SK-N-SH treated with all-trans-retinoic acid at 6 μM for 48 hours (cell line): ENCODE data around the gene LRRK1.

Experiments used
- ARNTL ChIP-seq: fragments of 450-650 bp; formaldehyde crosslinking; IDR thresholded peaks from 2 replicates; pipeline ENCODE4 v1.5.0; 2020; ENCODE audit warnings: low read depth, mild to moderate bottlenecking, moderate library complexity, borderline replicate concordance
- ESRRG ChIP-seq: fragments of 250-450 bp; sonication (Bioruptor Pico); IDR thresholded peaks from 2 replicates; pipeline ENCODE4 v1.6.1; 2021; ENCODE audit warnings: mild to moderate bottlenecking
- GLIS3 ChIP-seq: fragments of 250-450 bp; sonication (Bioruptor Pico); IDR thresholded peaks from 2 replicates; pipeline ENCODE4 v1.5.0; 2020; ENCODE audit warnings: mild to moderate bottlenecking, moderate library complexity
- OSR1 ChIP-seq: fragments of 250-450 bp; sonication (Bioruptor Pico); IDR thresholded peaks from 2 replicates; pipeline ENCODE4 v1.8.0; 2022; ENCODE audit warnings: moderate library complexity, mild to moderate bottlenecking, inconsistent platforms
- PATZ1 ChIP-seq: fragments of 250-450 bp; sonication (Bioruptor Pico); IDR thresholded peaks from 2 replicates; pipeline ENCODE4 v1.8.0; 2020; ENCODE audit warnings: mild to moderate bottlenecking, moderate library complexity, borderline replicate concordance
- RARB ChIP-seq: fragments of 250-450 bp; sonication (Bioruptor Pico); IDR thresholded peaks from 2 replicates; pipeline ENCODE4 v1.8.0; 2021; ENCODE audit warnings: mild to moderate bottlenecking, moderate library complexity
- ZNF565 ChIP-seq: fragments of 450-650 bp; formaldehyde crosslinking; conservative IDR thresholded peaks from 2 replicates; pipeline ENCODE4 v1.5.0; 2020; ENCODE audit warnings: low read depth, mild to moderate bottlenecking, moderate library complexity
- ZNF70 ChIP-seq: fragments of 450-650 bp; formaldehyde crosslinking; IDR thresholded peaks from 2 replicates; pipeline ENCODE4 v1.5.0; 2020; ENCODE audit warnings: mild to moderate bottlenecking, moderate library complexity

DNA sequence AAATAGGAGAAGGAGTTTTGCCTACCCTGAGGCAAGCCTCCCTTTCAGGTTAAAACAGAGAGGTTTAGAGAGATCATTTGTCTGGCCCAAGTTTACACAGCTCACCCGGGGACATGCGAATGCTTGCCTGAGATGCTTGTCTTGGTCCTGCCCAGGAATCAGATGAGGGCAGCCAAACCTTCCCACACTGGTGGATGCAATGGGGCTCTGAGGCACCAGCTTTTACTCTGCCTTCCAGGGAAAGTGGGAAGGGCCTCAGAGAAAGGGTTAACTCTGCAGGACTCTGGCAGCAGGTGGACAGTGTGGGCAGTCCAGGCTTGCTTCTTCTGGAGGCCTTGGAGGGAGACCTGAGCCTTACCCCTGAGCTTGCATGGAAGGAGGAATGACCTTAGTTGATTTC, 90.0 kb downstream of the LRRK1 start:
- TF ChIP-seq ZNF565 (CRISPR knock-in tag) = no peak
- TF ChIP-seq ZNF70 (CRISPR knock-in tag) = no peak
- no peak for TF ChIP-seq GLIS3 (CRISPR knock-in tag)
- TF ChIP-seq ESRRG (CRISPR knock-in tag) = no peak
- no peak for TF ChIP-seq RARB (CRISPR knock-in tag)
- no peak for TF ChIP-seq OSR1
- no peak for TF ChIP-seq ARNTL (CRISPR knock-in tag)
- no peak for TF ChIP-seq PATZ1 (CRISPR knock-in tag)
